Suprapubic skin (tissue), 4 donors: ENCODE measurements around the gene TRIM44.

Experiments used
- EP300 ChIP-seq: sonication (generic); formaldehyde crosslinking; IDR thresholded peaks from one replicate; pipeline ENCODE4 v1.6.1; 2017; ENCODE audit warnings: antibody characterized with exemption
- POLR2A ChIP-seq, 2 donors: fragments of 450-650 bp; IDR thresholded peaks; one replicate each; pipeline ENCODE4 v1.6.1; 2017; ENCODE audit warnings: antibody characterized with exemption in 2 of 2, mild to moderate bottlenecking in 2 of 2, moderate library complexity in 2 of 2
- POLR2AphosphoS5 ChIP-seq, 3 donors: sonication (generic); formaldehyde crosslinking; IDR thresholded peaks; one replicate each; pipeline ENCODE4 v1.6.1; 2017; ENCODE audit warnings: antibody characterized with exemption in 3 of 3
- TF ChIP-seq, protein P1 (sequence below), 2 donors: fragments of 200-600 bp in 1 of 2; fragments of 450-650 bp in 1 of 2; sonication (generic) in 1 of 2; IDR thresholded peaks; one replicate each; pipeline ENCODE4 v1.5.1; 2016 to 2019; ENCODE audit warnings: antibody characterized with exemption in 2 of 2, mild to moderate bottlenecking in 1 of 2, moderate library complexity in 1 of 2

DNA sequence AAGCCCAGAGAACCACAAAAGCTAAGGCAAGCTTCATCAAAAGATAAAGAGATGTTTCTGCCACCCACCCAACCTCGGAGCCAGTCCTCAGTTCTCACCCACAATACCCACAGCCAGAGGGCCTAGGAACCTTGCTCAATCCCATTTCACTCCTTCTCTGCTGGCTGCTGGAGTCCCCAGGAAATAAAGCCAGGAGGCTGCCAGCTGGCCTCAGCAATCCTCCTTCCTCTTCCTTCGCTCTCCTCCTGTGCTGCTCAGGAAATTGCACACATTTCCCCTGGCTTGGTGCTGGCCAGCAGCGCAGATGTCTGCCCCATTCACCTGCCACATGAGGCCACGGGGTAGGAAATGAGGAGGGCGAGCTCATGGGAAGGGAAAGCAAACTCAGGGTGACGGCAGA lies 189.5 kb downstream of the TRIM44 start:
- TF ChIP-seq, protein P1, sequence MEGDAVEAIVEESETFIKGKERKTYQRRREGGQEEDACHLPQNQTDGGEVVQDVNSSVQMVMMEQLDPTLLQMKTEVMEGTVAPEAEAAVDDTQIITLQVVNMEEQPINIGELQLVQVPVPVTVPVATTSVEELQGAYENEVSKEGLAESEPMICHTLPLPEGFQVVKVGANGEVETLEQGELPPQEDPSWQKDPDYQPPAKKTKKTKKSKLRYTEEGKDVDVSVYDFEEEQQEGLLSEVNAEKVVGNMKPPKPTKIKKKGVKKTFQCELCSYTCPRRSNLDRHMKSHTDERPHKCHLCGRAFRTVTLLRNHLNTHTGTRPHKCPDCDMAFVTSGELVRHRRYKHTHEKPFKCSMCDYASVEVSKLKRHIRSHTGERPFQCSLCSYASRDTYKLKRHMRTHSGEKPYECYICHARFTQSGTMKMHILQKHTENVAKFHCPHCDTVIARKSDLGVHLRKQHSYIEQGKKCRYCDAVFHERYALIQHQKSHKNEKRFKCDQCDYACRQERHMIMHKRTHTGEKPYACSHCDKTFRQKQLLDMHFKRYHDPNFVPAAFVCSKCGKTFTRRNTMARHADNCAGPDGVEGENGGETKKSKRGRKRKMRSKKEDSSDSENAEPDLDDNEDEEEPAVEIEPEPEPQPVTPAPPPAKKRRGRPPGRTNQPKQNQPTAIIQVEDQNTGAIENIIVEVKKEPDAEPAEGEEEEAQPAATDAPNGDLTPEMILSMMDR (IDR thresholded peaks at IDR 0.05), result no peak
- no peak for TF ChIP-seq POLR2A (IDR thresholded peaks at IDR 0.05)
- TF ChIP-seq EP300, result no peak
- TF ChIP-seq POLR2AphosphoS5 (IDR thresholded peaks at IDR 0.05), result no peak
